Fibroblast of lung (primary cell): ENCODE data around the gene RPP40. TPM values are rescaled to one million over a fixed set of nuclear protein-coding genes. Genes with fewer than 3 reads are reported as not detected.

ENCODE experiments used
- DNase-seq, 2 donors: peaks; one replicate each; pipeline versions ENCODE4 v3.0.0 to v3.0.0-alpha.2; 2010; ENCODE audit warnings: low read depth in 2 of 2
- H2AFZ ChIP-seq: 2 replicates; pipeline ENCODE4 v1.5.1; 2012; ENCODE audit warnings: low read length, control low read depth, inconsistent platforms
- H3K27ac ChIP-seq: 2 replicates; pipeline ENCODE4 v1.5.1; 2011; ENCODE audit warnings: low read length, control low read depth; ENCODE audit not compliant: insufficient read depth
- H3K27me3 ChIP-seq: 2 replicates; pipeline ENCODE4 v1.5.1; 2011; ENCODE audit warnings: mild to moderate bottlenecking, low read length; ENCODE audit not compliant: control insufficient read depth, insufficient read depth
- H3K36me3 ChIP-seq: 2 replicates; pipeline ENCODE4 v1.5.1; 2011; ENCODE audit warnings: low read length; ENCODE audit not compliant: control insufficient read depth, insufficient read depth
- H3K4me1 ChIP-seq: 2 replicates; pipeline ENCODE4 v1.5.1; 2011; ENCODE audit warnings: low read length; ENCODE audit not compliant: control insufficient read depth, insufficient read depth; ENCODE audit errors: extremely low read depth
- H3K4me2 ChIP-seq: 2 replicates; pipeline ENCODE4 v1.5.1; 2011; ENCODE audit warnings: low read length, control low read depth; ENCODE audit not compliant: insufficient read depth; ENCODE audit errors: extremely low read depth
- H3K4me3 ChIP-seq, 4 experiments: fragments of 200-600 bp in 1 of 4; sonication (generic) in 1 of 4; replicated peaks in 1 of 4; 2 replicates each; pipeline ENCODE4 v1.5.1; 2011 to 2016; ENCODE audit warnings: low read length in 4 of 4, low read depth in 3 of 4, mild to moderate bottlenecking in 3 of 4, control low read depth in 2 of 4, inconsistent platforms in 1 of 4, mixed read lengths in 1 of 4; ENCODE audit not compliant: insufficient read depth in 1 of 4; ENCODE audit errors: control extremely low read depth in 1 of 4
- H3K79me2 ChIP-seq: 2 replicates; pipeline ENCODE4 v1.5.1; 2012; ENCODE audit warnings: mild to moderate bottlenecking, low read length, inconsistent platforms; ENCODE audit not compliant: control insufficient read depth, insufficient read depth
- H3K9ac ChIP-seq: 2 replicates; pipeline ENCODE4 v1.5.1; 2011; ENCODE audit warnings: mild to moderate bottlenecking, low read length, control low read depth; ENCODE audit not compliant: insufficient read depth
- H3K9me3 ChIP-seq: 2 replicates; pipeline ENCODE4 v1.5.1; 2012; ENCODE audit warnings: low read depth, low read length; ENCODE audit not compliant: control insufficient read depth, insufficient read depth
- H4K20me1 ChIP-seq: 2 replicates; pipeline ENCODE4 v1.5.1; 2011; ENCODE audit warnings: low read length; ENCODE audit not compliant: control insufficient read depth, insufficient read depth; ENCODE audit errors: extremely low read depth
- CTCF ChIP-seq, 2 donors: IDR thresholded peaks in 1 of 2; conservative IDR thresholded peaks in 1 of 2; 1 replicate in 1 of 2; 2 replicates in 1 of 2; pipeline ENCODE4 v1.5.1; 2011 to 2012; ENCODE audit warnings: low read length in 2 of 2, control low read depth in 1 of 2, inconsistent platforms in 1 of 2, low read depth in 1 of 2, mild to moderate bottlenecking in 1 of 2
- EZH2 ChIP-seq: IDR thresholded peaks from 2 replicates; pipeline ENCODE4 v1.5.1; 2012; ENCODE audit warnings: low read length, control low read depth, mild to moderate bottlenecking; ENCODE audit errors: missing control alignments
- polyA plus RNA-seq, 2 donors: library from polyadenylated mRNA; depleted of rRNA in 1 of 2; stranded (reverse) in 1 of 2; unstranded in 1 of 2; fragments of >200 nt; gene quantifications; 2 replicates each; pipeline ENCODE4 v1.2.1, GENCODE V29; 2011 to 2012; ENCODE audit warnings: missing spikeins in 1 of 2
- total RNA-seq: library from RNA; depleted of rRNA; stranded (reverse); fragments of >200 nt; gene quantifications from 2 replicates; pipeline ENCODE4 v1.2.1, GENCODE V29; 2014

Gene RPP40
- total and polyA plus RNA-seq, 2 donors (not counting 1 experiment from before 2014, with no cell fraction given): 8.3 to 27.6 TPM

- H3K27ac ChIP-seq: no peak overlapping the region
- DNase-seq: peak; percentile 62 to 72
- no peaks in the 10 kb centered on the region for H4K20me1 ChIP-seq
- peak overlapping the region; percentile 65 for H2AFZ ChIP-seq
- peaks cover 2% of the 10 kb centered on the region for H3K4me1 ChIP-seq
- H3K27me3 ChIP-seq: no peaks in the 10 kb centered on the region
- H3K4me2 ChIP-seq: peak overlapping the region; percentile 48
- no peaks in the 10 kb centered on the region for H3K79me2 ChIP-seq
- H3K4me3 ChIP-seq: no peak overlapping the region
- H3K9me3 ChIP-seq: no peaks in the 10 kb centered on the region
- TF ChIP-seq EZH2: no peak
- no peak for TF ChIP-seq CTCF (conservative IDR thresholded peaks at IDR 0.05 in 1 of 2, IDR thresholded peaks at IDR 0.05 in 1 of 2; ENCODE audit: low read depth in 1 of 2, low read length in 2 of 2)
- no peaks in the 10 kb centered on the region for H3K36me3 ChIP-seq
- no peak overlapping the region for H3K9ac ChIP-seq
Measured at GRCh38 chr6:4973982-4974745, 29.7 kb downstream of the RPP40 start.

- H4K20me1 ChIP-seq: no peaks in the 10 kb centered on the region
Measured at GRCh38 chr6:4973415-4973814, 30.4 kb downstream of the RPP40 start.

GRCh38 chr6:4972438-4972837, 31.4 kb downstream of the RPP40 start:
- Histone ChIP-seq H3K27me3 (no peaks in the 10 kb centered on the region), H3K79me2 (no peaks in the 10 kb centered on the region), H3K9ac (no peak overlapping the region), H3K9me3 (no peaks in the 10 kb centered on the region), H3K4me2 (no peak overlapping the region), H3K4me3 (no peak overlapping the region), H3K36me3 (no peaks in the 10 kb centered on the region), H2AFZ (no peak overlapping the region), H3K4me1 (peaks cover 2% of the 10 kb centered on the region), H3K27ac (no peak overlapping the region), H4K20me1 (no peaks in the 10 kb centered on the region)
- TF ChIP-seq CTCF (conservative IDR thresholded peaks at IDR 0.05 in 1 of 2, IDR thresholded peaks at IDR 0.05 in 1 of 2; ENCODE audit: low read depth in 1 of 2, low read length in 2 of 2) (no peak), EZH2 (no peak)
- DNase-seq: no peak

More at GRCh38 chr6:4973415-4973814, 30.4 kb downstream of the RPP40 start:
- Histone ChIP-seq H3K79me2 (no peaks in the 10 kb centered on the region), H3K27ac (no peak overlapping the region), H3K36me3 (no peaks in the 10 kb centered on the region), H3K4me1 (peaks cover 2% of the 10 kb centered on the region), H3K27me3 (no peaks in the 10 kb centered on the region), H3K9me3 (no peaks in the 10 kb centered on the region), H3K4me3 (no peak overlapping the region), H3K9ac (no peak overlapping the region), H3K4me2 (no peak overlapping the region), H2AFZ (peak overlapping the region; percentile 13)
- TF ChIP-seq CTCF (conservative IDR thresholded peaks at IDR 0.05 in 1 of 2, IDR thresholded peaks at IDR 0.05 in 1 of 2; ENCODE audit: low read depth in 1 of 2, low read length in 2 of 2) (no peak), EZH2 (no peak)
- no peak for DNase-seq
